K562 (cell line): ENCODE data around the gene HSPA1L. TPM values are rescaled to one million over a fixed set of nuclear protein-coding genes. Genes with fewer than 3 reads are reported as not detected.
A peak's percentile ranks its signal among the peaks of the same experiment; 100 is the strongest.

Experiments
- BCLAF1 ChIP-seq, 2 experiments: fragments of 450-650 bp in 1 of 2; IDR thresholded peaks; 2 replicates each; pipeline ENCODE4 v1.6.1; 2011 to 2017; ENCODE audit warnings: low read depth in 2 of 2, antibody characterized with exemption in 1 of 2, borderline replicate concordance in 1 of 2, low read length in 1 of 2, mild to moderate bottlenecking in 1 of 2, mixed read lengths in 1 of 2; ENCODE audit not compliant: control insufficient read depth in 1 of 2
- BCOR ChIP-seq: fragments of 450-650 bp; IDR thresholded peaks from 2 replicates; pipeline ENCODE4 v1.6.1; 2016
- CAMTA2 ChIP-seq: fragments of 250-450 bp; sonication (Bioruptor Pico); conservative IDR thresholded peaks from 2 replicates; pipeline ENCODE4 v1.5.1; 2022
- CC2D1A ChIP-seq: fragments of 450-650 bp; IDR thresholded peaks from 2 replicates; pipeline ENCODE4 v1.6.1; 2017; ENCODE audit warnings: mild to moderate bottlenecking
- CHD4 ChIP-seq: fragments of 200-600 bp; sonication (generic); IDR thresholded peaks from 3 replicates; pipeline ENCODE4 v1.6.1; 2012; ENCODE audit warnings: low read depth, mild to moderate bottlenecking, mixed read lengths, low read length, inconsistent platforms; ENCODE audit not compliant: insufficient read depth, insufficient replicate concordance, poor library complexity, severe bottlenecking
- KAT8 ChIP-seq: fragments of 450-650 bp; IDR thresholded peaks from 2 replicates; pipeline ENCODE4 v1.6.1; 2016; ENCODE audit warnings: low read depth, mild to moderate bottlenecking
- KDM5B ChIP-seq: fragments of 200-600 bp; sonication (generic); IDR thresholded peaks from 2 replicates; pipeline ENCODE4 v1.6.1; 2012; ENCODE audit warnings: low read depth, mild to moderate bottlenecking, moderate library complexity, low read length, control low read depth, inconsistent platforms; ENCODE audit not compliant: insufficient replicate concordance
- KLF1 ChIP-seq: fragments of 450-650 bp; IDR thresholded peaks from 2 replicates; pipeline ENCODE4 v1.6.1; 2016; ENCODE audit warnings: missing genetic modification characterization, missing compliant biosample characterization
- MTA1 ChIP-seq: fragments of 450-650 bp; IDR thresholded peaks from 2 replicates; pipeline ENCODE4 v1.6.1; 2017; ENCODE audit warnings: borderline replicate concordance
- PHB2 ChIP-seq: fragments of 450-650 bp; IDR thresholded peaks from 2 replicates; pipeline ENCODE4 v1.6.1; 2017; ENCODE audit warnings: low read depth
- RAD51 ChIP-seq: fragments of 450-650 bp; IDR thresholded peaks from 2 replicates; pipeline ENCODE4 v1.7.1; 2016; ENCODE audit warnings: low read depth, mild to moderate bottlenecking, borderline replicate concordance
- REST ChIP-seq, 2 experiments: fragments of 450-650 bp; formaldehyde crosslinking in 1 of 2; IDR thresholded peaks; 2 replicates each; pipeline versions ENCODE4 v1.4.0 to v1.6.1; 2014 to 2020; ENCODE audit warnings: mild to moderate bottlenecking in 2 of 2, borderline replicate concordance in 1 of 2, low read depth in 1 of 2
- RNF2 ChIP-seq: sonication (generic); IDR thresholded peaks from 2 replicates; pipeline ENCODE4 v1.6.1; 2016
- SMARCA5 ChIP-seq: fragments of 450-650 bp; IDR thresholded peaks from 2 replicates; pipeline ENCODE4 v1.6.1; 2016
- TAF9B ChIP-seq: fragments of 450-650 bp; IDR thresholded peaks from 2 replicates; pipeline ENCODE4 v1.6.1; 2018; ENCODE audit warnings: mild to moderate bottlenecking; ENCODE audit not compliant: partially characterized antibody
- ZFP36 ChIP-seq: fragments of 150-350 bp; IDR thresholded peaks from 2 replicates; pipeline ENCODE4 v1.6.1; 2018; ENCODE audit warnings: low read length, low read depth; ENCODE audit not compliant: partially characterized antibody
- ZNF24 ChIP-seq: fragments of 450-650 bp; IDR thresholded peaks from 2 replicates; pipeline ENCODE4 v1.6.1; 2016
- ZNF551 ChIP-seq: fragments of 250-450 bp; sonication (Bioruptor Pico); IDR thresholded peaks from 2 replicates; pipeline ENCODE4 v1.5.0; 2021; ENCODE audit warnings: mild to moderate bottlenecking, moderate library complexity
- polyA plus RNA-seq, 8 experiments: library from polyadenylated mRNA; depleted of rRNA in 4 of 8; stranded (reverse) in 5 of 8; unstranded in 3 of 8; fragments of >200 nt; fragmentation: Nextera tagmentation in 2 of 8; fragmentation: Illumina TruSeq in 1 of 8; extraction: Ambion mirVana in 2 of 8; extraction: Trizol in 1 of 8; gene quantifications; 2 replicates each; pipeline versions ENCODE4 v1.2.1 to v1.2.3, GENCODE V29; 2011 to 2014; ENCODE audit warnings: inconsistent platforms in 1 of 8, missing spikeins in 1 of 8
- total RNA-seq, 7 experiments: library from RNA; depleted of rRNA in 6 of 7; stranded (reverse); fragments of >200 nt in 6 of 7; fragmentation: Illumina TruSeq in 2 of 7; extraction: Trizol in 2 of 7; gene quantifications; 2 replicates each; pipeline versions ENCODE4 v1.2.1 to v1.2.3, GENCODE V29; 2011 to 2021; ENCODE audit warnings: low replicate concordance in 1 of 7

The HSPA1L gene
- total and polyA plus RNA-seq, 9 of the 15 experiments (the other 6 are each of a cell fraction or from before 2014, with no cell fraction given): 0.14 to 2.1 (median 1.3) TPM

GRCh38 chr6:31822036-31822821, 7.1 kb upstream of the HSPA1L start (continued):
- TF ChIP-seq ZFP36: peak; percentile 32
- TF ChIP-seq REST (IDR thresholded peaks at IDR 0.05; ENCODE audit: borderline replicate concordance): no peak
- peak; percentile 62; the same call in 1 of the 2 replicates for TF ChIP-seq REST (CRISPR knock-in tag; IDR thresholded peaks at IDR 0.05; ENCODE audit: low read depth)
- peak; percentile 60 for TF ChIP-seq KDM5B
- TF ChIP-seq PHB2: no peak; the same call in 1 of the 2 replicates
- no peak for TF ChIP-seq TAF9B
- peak; percentile 77; the same call in 1 of the 2 replicates for TF ChIP-seq CAMTA2 (CRISPR knock-in tag)
- peak; percentile 79; the same call in 1 of the 2 replicates for TF ChIP-seq ZNF551 (CRISPR knock-in tag)
- TF ChIP-seq RNF2: peak; percentile 67; the same call in 1 of the 2 replicates
- 0 out of 2 replicates have a peak, but pooled peaks have one; percentile 24 for TF ChIP-seq CC2D1A
- no peak for TF ChIP-seq KAT8
- no peak for TF ChIP-seq BCLAF1 (IDR thresholded peaks at IDR 0.05; ENCODE audit: borderline replicate concordance in 1 of 2, control insufficient read depth in 1 of 2, low read depth in 2 of 2, low read length in 1 of 2)
- TF ChIP-seq CHD4: no peak
- no peak for TF ChIP-seq ZNF24
- no peak for TF ChIP-seq KLF1 (tag)
- TF ChIP-seq BCOR: peak; percentile 75
- peak; percentile 75; the same call in 1 of the 2 replicates for TF ChIP-seq MTA1
- TF ChIP-seq SMARCA5: no peak
- no peak for TF ChIP-seq RAD51
